Uterus (tissue), 4 donors: ENCODE data around the gene NR6A1. TPM values are rescaled to one million over a fixed set of nuclear protein-coding genes. Genes with fewer than 3 reads are reported as not detected.

Experiments used
- DNase-seq, 2 donors: peaks; one replicate each; pipeline ENCODE4 v3.0.0-alpha.2; 2019 to 2020
- H3K27ac ChIP-seq, 2 donors: fragments of 200-600 bp; sonication (generic); 1 replicate in 1 of 2; 2 replicates in 1 of 2; pipeline ENCODE4 v1.5.1; 2016 to 2018
- H3K27me3 ChIP-seq, 2 donors: fragments of 200-600 bp; sonication (generic); one replicate each; pipeline ENCODE4 v1.5.1; 2018 to 2019; ENCODE audit warnings: control low read depth in 1 of 2
- H3K36me3 ChIP-seq, 2 donors: fragments of 200-600 bp; sonication (generic); one replicate each; pipeline ENCODE4 v1.5.1; 2019; ENCODE audit warnings: control low read depth in 1 of 2
- H3K4me1 ChIP-seq, 2 donors: fragments of 200-600 bp; sonication (generic); one replicate each; pipeline ENCODE4 v1.5.1; 2018 to 2019; ENCODE audit warnings: control low read depth in 1 of 2
- H3K4me3 ChIP-seq, 2 donors: fragments of 200-600 bp; sonication (generic); 1 replicate in 1 of 2; 2 replicates in 1 of 2; pipeline ENCODE4 v1.5.1; 2018 to 2019; ENCODE audit warnings: mild to moderate bottlenecking in 1 of 2
- H3K9me3 ChIP-seq, 2 donors: fragments of 200-600 bp; sonication (generic); one replicate each; pipeline ENCODE4 v1.5.1; 2019; ENCODE audit warnings: control low read depth in 1 of 2
- POLR2A ChIP-seq, 2 donors: fragments of 450-650 bp; IDR thresholded peaks; one replicate each; pipeline ENCODE4 v1.6.1; 2016; ENCODE audit warnings: antibody characterized with exemption in 2 of 2, mild to moderate bottlenecking in 1 of 2, moderate library complexity in 1 of 2
- intact Hi-C: fragments of 100-400 bp; cut with DNase I; formaldehyde crosslinking; loops from one replicate; pipeline ENCODE4 v1.15.1; 2023; ENCODE audit warnings: low total_unique reads
- total RNA-seq, 4 donors: library from RNA; depleted of rRNA in 3 of 4; stranded (reverse); fragments of >200 nt in 3 of 4; gene quantifications; one replicate each; pipeline versions ENCODE4 v1.1.0 to v1.2.4, GENCODE V29; 2014 to 2023
- TF ChIP-seq, protein P1 (sequence below), 4 experiments: fragments of 200-600 bp in 2 of 4; fragments of 450-650 bp in 2 of 4; sonication (generic) in 2 of 4; IDR thresholded peaks; one replicate each; pipeline ENCODE4 v1.5.1; 2016 to 2019; ENCODE audit warnings: antibody characterized with exemption in 4 of 4, mild to moderate bottlenecking in 2 of 4, moderate library complexity in 1 of 4
- donor health status: DM: yes; HTN: yes; CAD: no.

The NR6A1 gene
- total RNA-seq, 4 donors from 2014 or later = under 0.01 to 2.6 (median 1.3) TPM; not detected in 1

DNA sequence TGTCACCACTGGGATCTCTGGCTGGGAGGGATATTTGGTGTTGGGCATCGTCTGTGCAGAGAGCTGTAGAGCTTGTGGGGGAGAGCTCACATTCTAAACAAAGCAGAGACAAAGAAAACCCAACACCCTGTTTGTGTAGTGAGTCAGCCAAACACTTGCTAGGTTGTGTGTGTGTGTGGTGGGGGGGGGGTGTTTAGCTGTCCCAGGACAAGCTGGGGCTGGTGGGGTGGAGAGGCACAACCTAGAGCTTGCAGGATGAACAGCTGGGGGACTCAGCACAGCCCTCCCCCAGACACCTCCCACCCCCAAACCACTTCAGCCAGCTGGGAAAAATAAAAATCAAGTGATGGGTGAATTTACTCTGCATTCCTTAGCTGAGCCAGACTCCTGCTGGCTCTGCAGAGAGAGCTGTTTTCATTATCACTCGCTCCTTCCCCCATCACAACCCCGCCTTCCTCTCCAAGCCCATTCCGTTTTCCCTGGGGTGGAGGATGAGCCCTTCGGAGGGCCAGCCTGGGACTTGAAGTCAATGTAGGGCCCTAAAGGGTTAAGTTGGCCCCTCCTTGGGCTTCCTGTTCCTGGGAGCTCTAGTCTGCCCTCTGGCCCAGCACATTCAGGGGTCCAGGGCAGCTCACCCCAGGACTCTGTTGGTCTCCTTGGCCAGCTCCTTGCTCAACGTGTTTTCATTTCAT is 8.4 kb upstream of the NR6A1 start:
- TF ChIP-seq, protein P1, sequence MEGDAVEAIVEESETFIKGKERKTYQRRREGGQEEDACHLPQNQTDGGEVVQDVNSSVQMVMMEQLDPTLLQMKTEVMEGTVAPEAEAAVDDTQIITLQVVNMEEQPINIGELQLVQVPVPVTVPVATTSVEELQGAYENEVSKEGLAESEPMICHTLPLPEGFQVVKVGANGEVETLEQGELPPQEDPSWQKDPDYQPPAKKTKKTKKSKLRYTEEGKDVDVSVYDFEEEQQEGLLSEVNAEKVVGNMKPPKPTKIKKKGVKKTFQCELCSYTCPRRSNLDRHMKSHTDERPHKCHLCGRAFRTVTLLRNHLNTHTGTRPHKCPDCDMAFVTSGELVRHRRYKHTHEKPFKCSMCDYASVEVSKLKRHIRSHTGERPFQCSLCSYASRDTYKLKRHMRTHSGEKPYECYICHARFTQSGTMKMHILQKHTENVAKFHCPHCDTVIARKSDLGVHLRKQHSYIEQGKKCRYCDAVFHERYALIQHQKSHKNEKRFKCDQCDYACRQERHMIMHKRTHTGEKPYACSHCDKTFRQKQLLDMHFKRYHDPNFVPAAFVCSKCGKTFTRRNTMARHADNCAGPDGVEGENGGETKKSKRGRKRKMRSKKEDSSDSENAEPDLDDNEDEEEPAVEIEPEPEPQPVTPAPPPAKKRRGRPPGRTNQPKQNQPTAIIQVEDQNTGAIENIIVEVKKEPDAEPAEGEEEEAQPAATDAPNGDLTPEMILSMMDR (IDR thresholded peaks at IDR 0.05) = no peak
- Histone ChIP-seq H3K4me1 (peaks cover 0 to 15% of the 10 kb centered on the region in 2 donors), H3K36me3 (no peaks in the 10 kb centered on the region), H3K4me3 (peak overlapping the region; percentile 4 to 15), H3K9me3 (no peaks in the 10 kb centered on the region), H3K27me3 (no peaks in the 10 kb centered on the region), H3K27ac (peak overlapping the region; percentile 91 to 93)
- DNase-seq = peak; percentile 59 to 91
- intact Hi-C loops = no loop called here

DNA sequence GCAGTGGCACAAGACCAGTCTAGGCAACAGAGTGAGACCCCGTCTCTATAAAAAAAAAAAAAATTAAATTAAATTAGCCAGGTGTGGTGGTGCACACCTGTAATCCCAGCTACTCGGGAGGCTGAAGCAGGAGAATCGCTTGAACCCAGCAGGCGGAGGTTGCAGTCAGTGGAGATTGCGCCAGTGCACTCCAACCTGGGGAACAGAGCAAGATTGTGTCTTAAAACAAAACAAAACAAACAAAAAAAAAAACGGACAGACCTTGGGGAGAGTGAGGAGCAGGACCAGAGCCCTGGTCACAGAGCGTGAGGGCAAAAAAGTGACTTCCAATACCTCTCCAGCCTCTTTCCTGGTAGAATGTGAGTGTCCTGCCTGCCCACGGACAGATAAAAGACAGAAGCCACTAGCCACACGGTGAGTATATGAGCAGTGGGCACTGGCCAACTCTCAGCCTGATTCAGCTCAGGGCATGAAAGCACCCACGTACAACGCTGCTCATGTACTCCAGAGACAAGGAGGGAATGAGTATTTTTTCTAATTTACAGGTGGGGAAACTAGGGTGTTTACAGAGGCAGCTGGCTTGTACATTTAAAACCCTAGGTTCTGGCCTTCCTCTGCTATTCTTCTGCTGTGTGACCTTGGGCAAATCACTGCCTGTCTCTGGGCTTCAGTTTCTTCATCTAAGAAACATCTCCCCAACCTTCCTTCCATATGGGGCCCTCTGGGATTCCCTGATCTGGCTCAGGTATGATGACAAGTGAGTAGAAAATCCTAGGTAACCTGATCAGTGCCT is 7.7 kb upstream of the NR6A1 start:
- Histone ChIP-seq H3K9me3 (no peaks in the 10 kb centered on the region), H3K36me3 (no peaks in the 10 kb centered on the region), H3K4me3 (no peak overlapping the region), H3K27me3 (no peaks in the 10 kb centered on the region), H3K4me1 (peaks cover 0 to 15% of the 10 kb centered on the region in 2 donors), H3K27ac (peak overlapping the region; percentile 91 to 93)
- TF ChIP-seq POLR2A (IDR thresholded peaks at IDR 0.05) = no peak
- intact Hi-C loops = no loop called here
- peak in 1 of 2 donors; percentile 11 for DNase-seq

DNA sequence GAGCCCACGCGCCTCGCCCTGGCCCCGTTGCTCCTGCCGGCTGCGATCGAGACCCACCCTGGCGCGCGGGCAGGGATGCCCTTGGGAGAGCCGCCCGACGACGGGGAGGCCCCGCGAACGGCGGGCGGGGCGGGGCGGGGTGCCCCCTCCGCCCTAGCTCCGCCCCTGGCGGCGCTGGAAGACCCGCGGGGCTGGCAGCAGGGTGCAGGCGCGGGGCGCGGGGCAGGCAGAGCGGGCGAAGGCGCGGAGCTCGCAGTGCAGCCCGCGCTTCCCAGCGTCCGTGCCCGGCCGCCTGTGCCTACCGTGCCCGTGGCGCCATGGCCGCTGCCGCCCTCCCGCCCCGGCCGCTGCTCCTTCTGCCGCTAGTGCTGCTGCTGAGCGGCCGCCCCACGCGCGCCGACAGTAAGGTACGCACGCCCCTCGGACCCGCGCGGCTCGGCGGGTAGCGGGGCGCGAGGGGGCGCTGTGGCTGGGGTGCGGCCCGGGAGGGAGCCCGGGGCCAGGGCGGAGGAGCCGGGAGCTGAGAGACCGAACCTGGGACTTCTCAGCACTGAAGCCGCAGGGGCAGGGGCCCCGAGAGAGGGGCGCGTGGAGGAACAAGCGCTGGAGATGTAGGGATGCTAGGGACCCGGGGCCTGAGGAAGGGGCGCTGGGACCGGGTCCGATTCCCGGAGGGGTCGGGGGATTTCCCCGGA is 6.0 kb upstream of the NR6A1 start, which contains the start of gene OLFML2A:
Gene OLFML2A (plus strand): TSS at position 180 of the 695 bp plus-strand sequence. CDS start 138 bp downstream, at position 318.
- H3K27ac ChIP-seq = peak within 1 kb of the TSS; percentile 91 to 93

DNA sequence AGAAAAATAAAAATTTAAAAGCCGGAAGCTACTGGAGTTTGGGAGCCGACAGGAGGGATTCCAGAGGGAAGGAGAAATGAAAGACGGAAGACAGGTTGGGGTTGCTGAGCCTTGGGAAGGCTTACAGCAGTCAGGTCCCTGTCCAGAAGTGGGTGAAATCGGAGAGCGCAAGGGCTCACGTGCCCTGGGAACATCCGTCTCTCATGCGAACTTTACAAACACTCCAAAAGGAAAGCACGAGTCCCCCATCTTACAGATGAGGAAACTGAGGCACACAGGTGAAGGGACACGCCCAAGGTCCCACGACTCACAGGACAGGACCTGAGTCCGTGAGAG is 5.5 kb upstream of the NR6A1 start:
- H3K9me3 ChIP-seq = no peaks in the 10 kb centered on the region
- H3K27me3 ChIP-seq = no peaks in the 10 kb centered on the region
- no peak for DNase-seq
- H3K36me3 ChIP-seq = no peaks in the 10 kb centered on the region
- peak overlapping the region; percentile 49 to 80 for H3K4me3 ChIP-seq
- H3K27ac ChIP-seq = peak overlapping the region; percentile 91 to 93
- intact Hi-C loops = no loop called here
- peaks cover 0 to 15% of the 10 kb centered on the region in 2 donors for H3K4me1 ChIP-seq
- TF ChIP-seq, protein P1 (IDR thresholded peaks at IDR 0.05) = no peak
- TF ChIP-seq POLR2A (IDR thresholded peaks at IDR 0.05) = no peak

More for the DNA sequence above, 6.0 kb upstream of the NR6A1 start, which contains the start of gene OLFML2A:
- TF ChIP-seq, protein P1 (IDR thresholded peaks at IDR 0.05) = peak in 3 of 4 experiments; percentile 51 to 59 (median 55)
- peak; percentile 14 to 62 for TF ChIP-seq POLR2A (IDR thresholded peaks at IDR 0.05)
- H3K4me3 ChIP-seq = peak within 1 kb of the TSS; percentile 49 to 80
- DNase-seq = peak in 1 of 2 donors; percentile 39
- intact Hi-C loops = no loop called here
- no peaks in the 10 kb centered on the region for H3K27me3 ChIP-seq
- no peaks in the 10 kb centered on the region for H3K36me3 ChIP-seq
- peaks cover 0 to 15% of the 10 kb centered on the region in 2 donors for H3K4me1 ChIP-seq
- H3K9me3 ChIP-seq = no peaks in the 10 kb centered on the region

DNA sequence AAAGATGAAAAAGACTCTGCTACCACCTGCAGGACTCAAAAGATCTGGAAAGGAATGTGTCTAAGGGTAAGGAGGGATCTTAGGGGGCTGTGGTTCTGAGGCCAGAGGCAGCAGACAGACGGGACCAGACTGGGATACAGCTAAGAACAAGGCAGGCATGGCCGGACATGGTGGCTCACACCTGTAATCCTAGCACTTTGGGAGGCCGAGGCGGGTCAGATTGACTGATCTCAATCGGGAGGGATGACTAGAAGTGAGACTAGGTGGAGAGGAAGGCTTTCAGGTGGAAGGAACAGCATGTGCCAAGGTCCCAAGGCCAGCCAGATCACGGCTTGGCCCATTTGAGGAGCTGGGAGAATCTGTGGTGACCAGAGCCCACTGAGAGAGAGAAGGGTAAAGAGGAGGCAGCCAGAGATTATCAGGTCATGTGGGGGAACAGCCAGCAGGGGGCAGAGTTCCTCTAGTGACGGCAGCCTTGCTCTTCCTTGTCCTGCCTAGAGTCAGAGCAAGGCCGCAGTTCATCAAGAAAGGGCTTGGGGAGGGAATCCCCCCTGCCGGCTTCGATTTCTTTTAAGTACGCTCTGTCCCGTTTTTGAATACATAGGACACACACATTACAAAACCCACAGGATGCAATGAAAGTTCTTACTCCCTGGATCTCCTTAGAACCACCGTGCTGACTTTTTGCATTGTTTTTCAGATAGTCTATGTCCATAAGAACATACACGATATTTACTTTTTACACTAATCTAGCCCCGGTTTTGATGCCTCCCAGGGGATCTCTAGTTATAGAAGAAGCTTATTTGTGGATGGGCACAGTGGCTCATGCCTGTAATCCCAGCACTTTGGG is 3.2 kb upstream of the NR6A1 start:
- intact Hi-C loops = no loop called here

More for the DNA sequence above, 3.2 kb upstream of the NR6A1 start:
- Histone ChIP-seq H3K4me1 (peaks cover 0 to 22% of the 10 kb centered on the region in 2 donors), H3K27ac (peak overlapping the region in 1 of 2 donors; percentile 8), H3K4me3 (no peak overlapping the region), H3K9me3 (no peaks in the 10 kb centered on the region), H3K27me3 (peaks cover 0 to 5% of the 10 kb centered on the region in 2 donors), H3K36me3 (no peaks in the 10 kb centered on the region)
- DNase-seq = peak; percentile 84 to 88
- TF ChIP-seq, protein P1 (IDR thresholded peaks at IDR 0.05) = peak; percentile 78 to 95 (median 86)
- TF ChIP-seq POLR2A (IDR thresholded peaks at IDR 0.05) = no peak
